A673 (cell line): Measurements from ENCODE around the gene KCTD5. TPM values are rescaled to one million over a fixed set of nuclear protein-coding genes. Genes with fewer than 3 reads are reported as not detected.
A peak's percentile ranks its signal among the peaks of the same experiment; 100 is the strongest.

Experiments used
- BruUV-seq: library from RNA; stranded (reverse); fragments of 400-500 nt; replicated peaks from 2 replicates; lab custom pipeline; 2021; lab: Mats Ljungman, UMichigan
- CTCF ChIA-PET: fragments of 300-600 bp; sonication (Branson Sonifier 250); formaldehyde crosslinking; loops from one replicate; lab custom pipeline; 2022; ENCODE audit warnings: antibody characterized with exemption; lab: Charles Lee
- POLR2A ChIA-PET: fragments of 300-600 bp; sonication (Branson Sonifier 250); formaldehyde crosslinking; loops from one replicate; lab custom pipeline; 2022; ENCODE audit warnings: antibody characterized with exemption; ENCODE audit not compliant: low non-redundant PET; lab: Charles Lee
- DNase-seq: peaks from one replicate; pipeline ENCODE4 v3.0.0-alpha.2; 2015; ENCODE audit warnings: low spot score
- H3K27ac ChIP-seq: fragments of 200-600 bp; sonication (generic); 2 replicates; pipeline ENCODE4 v1.5.1; 2016; ENCODE audit warnings: mixed run types, low read depth, mild to moderate bottlenecking, mixed read lengths, antibody characterized with exemption, low read length; ENCODE audit not compliant: poor library complexity, severe bottlenecking
- H3K27me3 ChIP-seq: fragments of 200-600 bp; sonication (generic); replicated peaks from 2 replicates; pipeline ENCODE4 v1.6.1; 2017; ENCODE audit warnings: mixed run types, low read depth, mild to moderate bottlenecking, mixed read lengths, antibody characterized with exemption, low read length; ENCODE audit not compliant: insufficient read depth, poor library complexity
- H3K36me3 ChIP-seq: fragments of 200-600 bp; sonication (generic); 2 replicates; pipeline ENCODE4 v1.6.1; 2016; ENCODE audit warnings: mixed run types, mild to moderate bottlenecking, mixed read lengths, antibody characterized with exemption, low read length; ENCODE audit not compliant: insufficient read depth, poor library complexity, severe bottlenecking
- H3K4me1 ChIP-seq: fragments of 200-600 bp; sonication (generic); 2 replicates; pipeline ENCODE4 v1.6.1; 2017; ENCODE audit warnings: mixed run types, mild to moderate bottlenecking, mixed read lengths, antibody characterized with exemption, low read length; ENCODE audit not compliant: insufficient read depth, poor library complexity, severe bottlenecking
- H3K4me3 ChIP-seq: fragments of 200-600 bp; sonication (generic); 2 replicates; pipeline ENCODE4 v1.5.1; 2016; ENCODE audit warnings: low read depth, mixed run types, mild to moderate bottlenecking, mixed read lengths, low read length; ENCODE audit not compliant: poor library complexity, severe bottlenecking
- H3K9me3 ChIP-seq: fragments of 200-600 bp; sonication (generic); 2 replicates; pipeline ENCODE4 v1.6.1; 2016; ENCODE audit warnings: mixed run types, low read depth, mild to moderate bottlenecking, mixed read lengths, antibody characterized with exemption, low read length; ENCODE audit not compliant: poor library complexity, severe bottlenecking
- CTCF ChIP-seq: fragments of 300-800, 200-600 bp; sonication (generic); conservative IDR thresholded peaks from 2 replicates; pipeline ENCODE4 v1.5.1; 2017; ENCODE audit warnings: low read depth, mild to moderate bottlenecking, antibody characterized with exemption, low read length, moderate library complexity, mixed read lengths
- EZH2 ChIP-seq: fragments of 200-600 bp; sonication (generic); IDR thresholded peaks from 2 replicates; pipeline ENCODE4 v1.6.1; 2017; ENCODE audit warnings: borderline replicate concordance, low read depth, mild to moderate bottlenecking, mixed read lengths, antibody characterized with exemption, low read length; ENCODE audit not compliant: poor library complexity, severe bottlenecking
- intact Hi-C: fragments of 100-400 bp; cut with micrococcal nuclease; formaldehyde crosslinking; loops from one replicate; pipeline ENCODE4 v1.10.0; 2022; ENCODE audit not compliant: unreplicated experiment
- total RNA-seq: library from RNA; stranded (reverse); gene quantifications from 2 replicates; pipeline ENCODE4 v1.2.3, GENCODE V29; 2021

Gene KCTD5
- total RNA-seq, 1 experiment from 2014 or later: 35.6 TPM

- intact Hi-C loops: no loop called here
- Histone ChIP-seq H3K4me1 (no peaks in the 10 kb centered on the region), H3K4me3 (no peak overlapping the region), H3K27me3 (no peaks in the 10 kb centered on the region), H3K9me3 (no peaks in the 10 kb centered on the region), H3K27ac (no peak overlapping the region), H3K36me3 (no peaks in the 10 kb centered on the region)
- no TSS peak for BruUV-seq
- ChIA-PET CTCF (no interaction called here), POLR2A (no interaction called here)
- peak; percentile 68 for DNase-seq
- TF ChIP-seq EZH2: no peak
- no peak for TF ChIP-seq CTCF
These were observed 33.2 kb downstream of the KCTD5 start for GRCh38 chr16:2715519-2715918.

GRCh38 chr16:2715966-2716885 is 33.9 kb downstream of the KCTD5 start:
- no TSS peak for BruUV-seq
- Histone ChIP-seq H3K36me3 (no peaks in the 10 kb centered on the region), H3K4me1 (no peaks in the 10 kb centered on the region), H3K27me3 (no peaks in the 10 kb centered on the region), H3K4me3 (no peak overlapping the region), H3K27ac (no peak overlapping the region), H3K9me3 (no peaks in the 10 kb centered on the region)
- no peak for DNase-seq
- intact Hi-C loops: no loop called here
- ChIA-PET CTCF (no interaction called here), POLR2A (no interaction called here)
- TF ChIP-seq EZH2 (no peak), CTCF (no peak)

GRCh38 chr16:2716948-2717347 is 34.6 kb downstream of the KCTD5 start:
- CTCF ChIA-PET: no interaction called here
- BruUV-seq: no TSS peak

More at GRCh38 chr16:2716948-2717347, 34.6 kb downstream of the KCTD5 start:
- Histone ChIP-seq H3K27me3 (no peaks in the 10 kb centered on the region), H3K36me3 (no peaks in the 10 kb centered on the region), H3K4me1 (no peaks in the 10 kb centered on the region), H3K27ac (no peak overlapping the region), H3K9me3 (no peaks in the 10 kb centered on the region), H3K4me3 (no peak overlapping the region)
- TF ChIP-seq CTCF: no peak
- POLR2A ChIA-PET: no interaction called here
- DNase-seq: no peak
- intact Hi-C loops: no loop called here
